Liver (tissue), 9 donors: Measurements from ENCODE around the gene LRRC72. TPM values are rescaled to one million over a fixed set of nuclear protein-coding genes. Genes with fewer than 3 reads are reported as not detected.

Experiments used
- DNase-seq: peaks from one replicate; pipeline ENCODE4 v3.0.0-alpha.2; 2017; ENCODE audit warnings: low spot score
- H3K27ac ChIP-seq, 2 donors: one replicate each; pipeline ENCODE4 v1.7.0; 2013; ENCODE audit warnings: inconsistent platforms in 2 of 2, low read length in 2 of 2, control low read depth in 1 of 2, low read depth in 1 of 2, mild to moderate bottlenecking in 1 of 2
- H3K27me3 ChIP-seq, 4 donors: one replicate each; pipeline versions ENCODE4 v1.6.1 to v1.7.0; 2013; ENCODE audit warnings: low read length in 3 of 4, inconsistent platforms in 1 of 4, mild to moderate bottlenecking in 1 of 4, moderate library complexity in 1 of 4; ENCODE audit not compliant: control insufficient read depth in 4 of 4, insufficient read depth in 4 of 4
- H3K36me3 ChIP-seq, 4 donors: one replicate each; pipeline versions ENCODE4 v1.6.1 to v1.7.0; 2013; ENCODE audit warnings: low read length in 3 of 4, mild to moderate bottlenecking in 3 of 4, low read depth in 1 of 4, moderate library complexity in 1 of 4; ENCODE audit not compliant: control insufficient read depth in 4 of 4, insufficient read depth in 3 of 4
- H3K4me1 ChIP-seq, 4 donors: one replicate each; pipeline versions ENCODE4 v1.6.1 to v1.7.0; 2013; ENCODE audit warnings: low read length in 3 of 4, mild to moderate bottlenecking in 3 of 4, moderate library complexity in 1 of 4; ENCODE audit not compliant: control insufficient read depth in 4 of 4, insufficient read depth in 4 of 4
- H3K4me3 ChIP-seq, 3 donors: one replicate each; pipeline versions ENCODE4 v1.6.1 to v1.7.0; 2013; ENCODE audit warnings: low read length in 3 of 3, control low read depth in 1 of 3, low read depth in 1 of 3, mild to moderate bottlenecking in 1 of 3
- H3K9ac ChIP-seq, 2 donors: one replicate each; pipeline ENCODE4 v1.7.0; 2013; ENCODE audit warnings: low read length in 2 of 2, mild to moderate bottlenecking in 2 of 2, moderate library complexity in 2 of 2, control low read depth in 1 of 2, low read depth in 1 of 2
- H3K9me3 ChIP-seq, 4 donors: one replicate each; pipeline versions ENCODE4 v1.6.1 to v1.7.0; 2013; ENCODE audit warnings: low read length in 3 of 4; ENCODE audit not compliant: control insufficient read depth in 4 of 4
- FOXA1 ChIP-seq: IDR thresholded peaks from 2 replicates; pipeline ENCODE4 v1.6.1; 2016; ENCODE audit warnings: antibody characterized with exemption
- FOXA2 ChIP-seq: IDR thresholded peaks from 2 replicates; pipeline ENCODE4 v1.6.1; 2016; ENCODE audit warnings: antibody characterized with exemption
- GABPA ChIP-seq, 2 donors: IDR thresholded peaks in 1 of 2; conservative IDR thresholded peaks in 1 of 2; 2 replicates each; pipeline ENCODE4 v1.6.1; 2016; ENCODE audit warnings: antibody characterized with exemption in 2 of 2, mild to moderate bottlenecking in 1 of 2, moderate library complexity in 1 of 2
- HNF4G ChIP-seq: IDR thresholded peaks from 2 replicates; pipeline ENCODE4 v1.6.1; 2016; ENCODE audit warnings: antibody characterized with exemption
- JUND ChIP-seq, 2 donors: IDR thresholded peaks; 2 replicates each; pipeline ENCODE4 v1.6.1; 2016; ENCODE audit warnings: antibody characterized with exemption in 2 of 2
- NR2F2 ChIP-seq: IDR thresholded peaks from 2 replicates; pipeline ENCODE4 v1.6.1; 2016; ENCODE audit warnings: antibody characterized with exemption
- RAD21 ChIP-seq, 2 donors: IDR thresholded peaks; 2 replicates each; pipeline ENCODE4 v1.6.1; 2016; ENCODE audit warnings: antibody characterized with exemption in 2 of 2, mild to moderate bottlenecking in 2 of 2
- REST ChIP-seq: IDR thresholded peaks from 2 replicates; pipeline ENCODE4 v1.6.1; 2016; ENCODE audit warnings: antibody characterized with exemption, mild to moderate bottlenecking
- RXRA ChIP-seq, 2 donors: IDR thresholded peaks; 2 replicates each; pipeline ENCODE4 v1.6.1; 2017 to 2018; ENCODE audit warnings: antibody characterized with exemption in 2 of 2, mild to moderate bottlenecking in 1 of 2
- SP1 ChIP-seq: IDR thresholded peaks from 2 replicates; pipeline ENCODE4 v1.6.1; 2018; ENCODE audit warnings: antibody characterized with exemption, mild to moderate bottlenecking
- TAF1 ChIP-seq: conservative IDR thresholded peaks from 2 replicates; pipeline ENCODE4 v1.6.1; 2016; ENCODE audit warnings: antibody characterized with exemption, mild to moderate bottlenecking
- YY1 ChIP-seq: IDR thresholded peaks from 2 replicates; pipeline ENCODE4 v1.6.1; 2016; ENCODE audit warnings: antibody characterized with exemption, mild to moderate bottlenecking
- WGBS: extraction: QIAGEN DNeasy Blood & Tissue Kit; methylation state at CpG from one replicate; pipeline ENCODE4 v1.1.7; 2013; 5-methylcytosine and 5-hydroxymethylcytosine counted together
- polyA plus RNA-seq, 2 donors: library from polyadenylated mRNA; stranded (reverse) in 1 of 2; unstranded in 1 of 2; fragments of 200-250 nt in 1 of 2; fragments of >200 nt in 1 of 2; fragmentation: Nextera tagmentation in 1 of 2; extraction: Ambion mirVana in 1 of 2; gene quantifications; one replicate each; pipeline versions ENCODE4 v1.2.1 to v1.2.3, GENCODE V29; 2013 to 2015
- total RNA-seq, 2 donors: library from RNA; depleted of rRNA; stranded (reverse); fragments of >200 nt; gene quantifications; one replicate each; pipeline ENCODE4 v1.2.3, GENCODE V29; 2014
- TF ChIP-seq, protein P1 (sequence below): IDR thresholded peaks from 2 replicates; pipeline ENCODE4 v1.6.1; 2016; ENCODE audit warnings: antibody characterized with exemption
- TF ChIP-seq, protein P2 (sequence below): IDR thresholded peaks from 2 replicates; pipeline ENCODE4 v1.6.1; 2016; ENCODE audit warnings: antibody characterized with exemption
- TF ChIP-seq, protein P3 (sequence below): IDR thresholded peaks from 2 replicates; pipeline ENCODE4 v1.6.1; 2016; ENCODE audit warnings: antibody characterized with exemption
- TF ChIP-seq, protein P4 (sequence below): fragments of 150-350 bp; IDR thresholded peaks from 2 replicates; pipeline ENCODE4 v1.5.1; 2017; ENCODE audit warnings: improper control_type of control experiment, low read depth, low read length; ENCODE audit not compliant: missing input control
- donor health status: healthy.
- donor health status: healthy.
- donor health status: healthy.
- donor health status: healthy.
- donor health status: healthy.

LRRC72 gene
- total and polyA plus RNA-seq, 4 donors = not detected

DNA sequence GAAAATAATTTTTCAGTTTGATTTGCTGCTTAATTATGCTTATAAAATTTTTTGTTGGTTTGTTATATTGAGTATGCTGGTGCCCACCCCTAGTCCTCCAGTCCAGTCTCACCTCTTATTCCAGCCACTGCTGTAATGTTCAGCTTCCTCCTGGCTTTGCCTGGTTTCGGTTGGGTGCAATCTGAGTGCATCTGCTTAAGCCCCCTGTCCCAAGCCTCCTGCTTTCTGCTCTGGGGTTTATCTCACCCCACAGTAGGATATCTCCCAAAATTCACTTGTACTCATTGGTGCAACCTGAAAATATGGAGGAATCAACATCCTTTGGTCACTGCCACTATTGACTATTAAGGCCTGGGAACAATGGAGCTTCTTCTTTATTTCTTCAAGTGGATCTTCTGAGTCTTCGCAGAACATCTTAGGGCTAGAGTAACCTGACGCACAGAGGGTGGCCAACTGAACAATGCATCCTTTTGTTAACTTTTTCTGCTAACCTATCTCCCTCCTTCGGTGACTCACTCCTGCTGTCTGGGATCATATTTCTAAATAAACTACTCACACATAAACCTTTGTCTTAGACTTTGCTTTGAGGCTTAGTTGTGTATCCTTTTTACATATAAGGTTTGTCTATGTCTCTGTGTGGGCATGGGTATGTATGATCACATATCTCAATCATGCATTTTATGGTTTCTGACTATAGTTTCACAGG is 42.0 kb upstream of the LRRC72 start:
- no peak overlapping the region for H3K4me3 ChIP-seq
- H3K9ac ChIP-seq = no peak overlapping the region
- H3K27ac ChIP-seq = no peak overlapping the region
- H3K27me3 ChIP-seq = no peaks in the 10 kb centered on the region
- TF ChIP-seq NR2F2 = no peak
- TF ChIP-seq, protein P1, sequence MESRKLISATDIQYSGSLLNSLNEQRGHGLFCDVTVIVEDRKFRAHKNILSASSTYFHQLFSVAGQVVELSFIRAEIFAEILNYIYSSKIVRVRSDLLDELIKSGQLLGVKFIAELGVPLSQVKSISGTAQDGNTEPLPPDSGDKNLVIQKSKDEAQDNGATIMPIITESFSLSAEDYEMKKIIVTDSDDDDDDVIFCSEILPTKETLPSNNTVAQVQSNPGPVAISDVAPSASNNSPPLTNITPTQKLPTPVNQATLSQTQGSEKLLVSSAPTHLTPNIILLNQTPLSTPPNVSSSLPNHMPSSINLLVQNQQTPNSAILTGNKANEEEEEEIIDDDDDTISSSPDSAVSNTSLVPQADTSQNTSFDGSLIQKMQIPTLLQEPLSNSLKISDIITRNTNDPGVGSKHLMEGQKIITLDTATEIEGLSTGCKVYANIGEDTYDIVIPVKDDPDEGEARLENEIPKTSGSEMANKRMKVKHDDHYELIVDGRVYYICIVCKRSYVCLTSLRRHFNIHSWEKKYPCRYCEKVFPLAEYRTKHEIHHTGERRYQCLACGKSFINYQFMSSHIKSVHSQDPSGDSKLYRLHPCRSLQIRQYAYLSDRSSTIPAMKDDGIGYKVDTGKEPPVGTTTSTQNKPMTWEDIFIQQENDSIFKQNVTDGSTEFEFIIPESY = no peak
- no peak for TF ChIP-seq FOXA1
- TF ChIP-seq REST = no peak
- TF ChIP-seq, protein P2, sequence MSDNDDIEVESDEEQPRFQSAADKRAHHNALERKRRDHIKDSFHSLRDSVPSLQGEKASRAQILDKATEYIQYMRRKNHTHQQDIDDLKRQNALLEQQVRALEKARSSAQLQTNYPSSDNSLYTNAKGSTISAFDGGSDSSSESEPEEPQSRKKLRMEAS = no peak
- no peak for TF ChIP-seq RAD21 (IDR thresholded peaks at IDR 0.05)
- TF ChIP-seq YY1 = no peak
- no peak for TF ChIP-seq TAF1
- no peak for TF ChIP-seq HNF4G
- TF ChIP-seq GABPA (IDR thresholded peaks at IDR 0.05 in 1 of 2, conservative IDR thresholded peaks at IDR 0.05 in 1 of 2) = no peak
- no peak for TF ChIP-seq RXRA (IDR thresholded peaks at IDR 0.05)
- TF ChIP-seq, protein P3, sequence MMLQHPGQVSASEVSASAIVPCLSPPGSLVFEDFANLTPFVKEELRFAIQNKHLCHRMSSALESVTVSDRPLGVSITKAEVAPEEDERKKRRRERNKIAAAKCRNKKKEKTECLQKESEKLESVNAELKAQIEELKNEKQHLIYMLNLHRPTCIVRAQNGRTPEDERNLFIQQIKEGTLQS = no peak
- no peak for TF ChIP-seq JUND (IDR thresholded peaks at IDR 0.05)
- TF ChIP-seq FOXA2 = no peak
- TF ChIP-seq, protein P4, sequence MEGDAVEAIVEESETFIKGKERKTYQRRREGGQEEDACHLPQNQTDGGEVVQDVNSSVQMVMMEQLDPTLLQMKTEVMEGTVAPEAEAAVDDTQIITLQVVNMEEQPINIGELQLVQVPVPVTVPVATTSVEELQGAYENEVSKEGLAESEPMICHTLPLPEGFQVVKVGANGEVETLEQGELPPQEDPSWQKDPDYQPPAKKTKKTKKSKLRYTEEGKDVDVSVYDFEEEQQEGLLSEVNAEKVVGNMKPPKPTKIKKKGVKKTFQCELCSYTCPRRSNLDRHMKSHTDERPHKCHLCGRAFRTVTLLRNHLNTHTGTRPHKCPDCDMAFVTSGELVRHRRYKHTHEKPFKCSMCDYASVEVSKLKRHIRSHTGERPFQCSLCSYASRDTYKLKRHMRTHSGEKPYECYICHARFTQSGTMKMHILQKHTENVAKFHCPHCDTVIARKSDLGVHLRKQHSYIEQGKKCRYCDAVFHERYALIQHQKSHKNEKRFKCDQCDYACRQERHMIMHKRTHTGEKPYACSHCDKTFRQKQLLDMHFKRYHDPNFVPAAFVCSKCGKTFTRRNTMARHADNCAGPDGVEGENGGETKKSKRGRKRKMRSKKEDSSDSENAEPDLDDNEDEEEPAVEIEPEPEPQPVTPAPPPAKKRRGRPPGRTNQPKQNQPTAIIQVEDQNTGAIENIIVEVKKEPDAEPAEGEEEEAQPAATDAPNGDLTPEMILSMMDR = no peak
- 86% methylated on average over 4 of the region's 4 CpGs for WGBS
- no peaks in the 10 kb centered on the region for H3K4me1 ChIP-seq
- H3K9me3 ChIP-seq = no peaks in the 10 kb centered on the region
- DNase-seq = no peak
- no peaks in the 10 kb centered on the region for H3K36me3 ChIP-seq

DNA sequence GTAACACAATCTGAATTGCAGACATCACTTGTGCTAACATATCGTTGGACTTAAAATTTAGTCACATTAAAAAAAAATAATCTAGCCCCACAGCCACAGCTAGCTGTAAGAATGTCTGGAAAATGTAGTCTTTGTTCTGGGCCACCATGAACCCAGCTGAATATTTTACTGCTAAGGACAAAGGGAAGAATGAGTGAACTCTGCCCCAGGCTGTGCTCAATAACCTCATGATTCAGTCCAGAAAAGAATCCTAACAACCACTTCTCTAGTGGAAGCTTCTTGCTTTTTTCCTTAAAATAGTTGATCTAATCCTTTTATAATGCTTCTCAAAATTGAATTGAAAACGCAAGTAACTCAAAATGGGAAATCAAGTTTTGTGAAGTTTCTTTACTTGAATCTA is 35.5 kb upstream of the LRRC72 start:
- no peak overlapping the region for H3K9ac ChIP-seq
- WGBS = 79% methylated on average over 2 of the region's 2 CpGs
- no peak overlapping the region for H3K4me3 ChIP-seq
- TF ChIP-seq SP1 = no peak
- no peak for TF ChIP-seq HNF4G
- TF ChIP-seq FOXA1 = no peak
- no peak for TF ChIP-seq FOXA2
- no peak for TF ChIP-seq REST
- TF ChIP-seq YY1 = no peak
- TF ChIP-seq, protein P3 = no peak
- TF ChIP-seq TAF1 = no peak
- TF ChIP-seq GABPA (IDR thresholded peaks at IDR 0.05 in 1 of 2, conservative IDR thresholded peaks at IDR 0.05 in 1 of 2) = no peak
- TF ChIP-seq, protein P2 = no peak
- H3K4me1 ChIP-seq = no peaks in the 10 kb centered on the region
- no peaks in the 10 kb centered on the region for H3K27me3 ChIP-seq
- no peak overlapping the region for H3K27ac ChIP-seq
- no peaks in the 10 kb centered on the region for H3K9me3 ChIP-seq
- H3K36me3 ChIP-seq = no peaks in the 10 kb centered on the region
- no peak for DNase-seq
